Measurements from ENCODE around the gene DDX11. TPM values are rescaled to one million over a fixed set of nuclear protein-coding genes. Genes with fewer than 3 reads are reported as not detected.
A peak's percentile ranks its signal among the peaks of the same experiment; 100 is the strongest.
"Not testable (repeated sequence)": the region's sequence is repeated elsewhere in the genome, so short reads cannot be mapped to it uniquely, and the experiment has no call there.

DDX11 gene
- polyA plus RNA-seq, 2 donors = 13.3 to 28.2 TPM

GRCh38 chr12:31119192-31119802 lies 45.6 kb downstream of the DDX11 start:
- Histone ChIP-seq H3K36me3 (ENCODE audit: control insufficient read depth in 2 of 2, insufficient read depth in 2 of 2, low read length in 1 of 2) (no peaks in the 10 kb centered on the region), H3K4me1 (ENCODE audit: control insufficient read depth in 2 of 2, insufficient read depth in 2 of 2, low read length in 1 of 2) (peaks cover 0 to 19% of the 10 kb centered on the region in 2 donors), H3K27ac (ENCODE audit: low read depth in 2 of 2, low read length in 1 of 2) (no peak overlapping the region), H3K4me3 (ENCODE audit: low read depth in 1 of 2, low read length in 2 of 2) (peak overlapping the region in 1 of 2 donors; percentile 20), H3K27me3 (ENCODE audit: control insufficient read depth in 1 of 2, insufficient read depth in 2 of 2, low read length in 2 of 2) (peaks cover 0 to 11% of the 10 kb centered on the region in 2 donors), H3K9me3 (ENCODE audit: control insufficient read depth in 2 of 2, insufficient read depth in 1 of 2, low read depth in 1 of 2, low read length in 1 of 2) (peaks cover 0 to 2% of the 10 kb centered on the region in 2 donors)
- 40 to 41% methylated on average over 29 to 34 of the region's 34 CpGs for WGBS, 2 donors

- Histone ChIP-seq H3K4me1 (ENCODE audit: control insufficient read depth in 2 of 2, insufficient read depth in 2 of 2, low read length in 1 of 2) (peaks cover 0 to 19% of the 10 kb centered on the region in 2 donors), H3K9me3 (ENCODE audit: control insufficient read depth in 2 of 2, insufficient read depth in 1 of 2, low read depth in 1 of 2, low read length in 1 of 2) (peaks cover 0 to 2% of the 10 kb centered on the region in 2 donors), H3K27me3 (ENCODE audit: control insufficient read depth in 1 of 2, insufficient read depth in 2 of 2, low read length in 2 of 2) (peaks cover 0 to 11% of the 10 kb centered on the region in 2 donors), H3K27ac (ENCODE audit: low read depth in 2 of 2, low read length in 1 of 2) (no peak overlapping the region), H3K4me3 (ENCODE audit: low read depth in 1 of 2, low read length in 2 of 2) (no peak overlapping the region), H3K36me3 (ENCODE audit: control insufficient read depth in 2 of 2, insufficient read depth in 2 of 2, low read length in 1 of 2) (no peaks in the 10 kb centered on the region)
- WGBS, 2 donors = 52 to 76% methylated on average over 17 to 24 of the region's 24 CpGs
Observed at GRCh38 chr12:31119803-31120211, 46.1 kb downstream of the DDX11 start.

GRCh38 chr12:31120392-31121008 lies 46.8 kb downstream of the DDX11 start:
- no peak overlapping the region for H3K4me3 ChIP-seq (ENCODE audit: low read depth in 1 of 2, low read length in 2 of 2)
- H3K36me3 ChIP-seq (ENCODE audit: control insufficient read depth in 2 of 2, insufficient read depth in 2 of 2, low read length in 1 of 2) = no peaks in the 10 kb centered on the region
- H3K27ac ChIP-seq (ENCODE audit: low read depth in 2 of 2, low read length in 1 of 2) = no peak overlapping the region
- peaks cover 0 to 19% of the 10 kb centered on the region in 2 donors for H3K4me1 ChIP-seq (ENCODE audit: control insufficient read depth in 2 of 2, insufficient read depth in 2 of 2, low read length in 1 of 2)
- WGBS, 2 donors = 43 to 49% methylated on average over 10 to 26 of the region's 26 CpGs
- H3K9me3 ChIP-seq (ENCODE audit: control insufficient read depth in 2 of 2, insufficient read depth in 1 of 2, low read depth in 1 of 2, low read length in 1 of 2) = peaks cover 0 to 2% of the 10 kb centered on the region in 2 donors
- peaks cover 0 to 11% of the 10 kb centered on the region in 2 donors for H3K27me3 ChIP-seq (ENCODE audit: control insufficient read depth in 1 of 2, insufficient read depth in 2 of 2, low read length in 2 of 2)

- peaks cover 0 to 11% of the 10 kb centered on the region in 2 donors for H3K27me3 ChIP-seq (ENCODE audit: control insufficient read depth in 1 of 2, insufficient read depth in 2 of 2, low read length in 2 of 2)
- not testable (repeated sequence) for H3K27ac ChIP-seq (ENCODE audit: low read depth in 2 of 2, low read length in 1 of 2); H3K36me3 ChIP-seq (ENCODE audit: control insufficient read depth in 2 of 2, insufficient read depth in 2 of 2, low read length in 1 of 2); H3K4me3 ChIP-seq (ENCODE audit: low read depth in 1 of 2, low read length in 2 of 2); H3K9me3 ChIP-seq (ENCODE audit: control insufficient read depth in 2 of 2, insufficient read depth in 1 of 2, low read depth in 1 of 2, low read length in 1 of 2)
- H3K4me1 ChIP-seq (ENCODE audit: control insufficient read depth in 2 of 2, insufficient read depth in 2 of 2, low read length in 1 of 2) = peaks cover 0 to 19% of the 10 kb centered on the region in 2 donors
- 44 to 58% methylated on average over 13 to 19 of the region's 19 CpGs for WGBS, 2 donors
Observed at GRCh38 chr12:31121022-31121728, 47.5 kb downstream of the DDX11 start.

GRCh38 chr12:31122481-31122880 lies 48.8 kb downstream of the DDX11 start:
- peaks cover 0 to 11% of the 10 kb centered on the region in 2 donors for H3K27me3 ChIP-seq (ENCODE audit: control insufficient read depth in 1 of 2, insufficient read depth in 2 of 2, low read length in 2 of 2)
- H3K27ac ChIP-seq (ENCODE audit: low read depth in 2 of 2, low read length in 1 of 2) = no peak overlapping the region
- no peaks in the 10 kb centered on the region for H3K36me3 ChIP-seq (ENCODE audit: control insufficient read depth in 2 of 2, insufficient read depth in 2 of 2, low read length in 1 of 2)
- peaks cover 0 to 17% of the 10 kb centered on the region in 2 donors for H3K4me1 ChIP-seq (ENCODE audit: control insufficient read depth in 2 of 2, insufficient read depth in 2 of 2, low read length in 1 of 2)
- peaks cover 0 to 2% of the 10 kb centered on the region in 2 donors for H3K9me3 ChIP-seq (ENCODE audit: control insufficient read depth in 2 of 2, insufficient read depth in 1 of 2, low read depth in 1 of 2, low read length in 1 of 2)
- WGBS, 2 donors = 80% methylated on average over 11 to 15 of the region's 19 CpGs
- no peak overlapping the region for H3K4me3 ChIP-seq (ENCODE audit: low read depth in 1 of 2, low read length in 2 of 2)

GRCh38 chr12:31124158-31124557 lies 50.5 kb downstream of the DDX11 start:
- WGBS, 2 donors = 72 to 74% methylated on average over 8 of the region's 8 CpGs
- H3K4me3 ChIP-seq (ENCODE audit: low read depth in 1 of 2, low read length in 2 of 2); H3K4me1 ChIP-seq (ENCODE audit: control insufficient read depth in 2 of 2, insufficient read depth in 2 of 2, low read length in 1 of 2); H3K9me3 ChIP-seq (ENCODE audit: control insufficient read depth in 2 of 2, insufficient read depth in 1 of 2, low read depth in 1 of 2, low read length in 1 of 2); H3K27ac ChIP-seq (ENCODE audit: low read depth in 2 of 2, low read length in 1 of 2); H3K36me3 ChIP-seq (ENCODE audit: control insufficient read depth in 2 of 2, insufficient read depth in 2 of 2, low read length in 1 of 2); H3K27me3 ChIP-seq (ENCODE audit: control insufficient read depth in 1 of 2, insufficient read depth in 2 of 2, low read length in 2 of 2): not testable (repeated sequence)

- not testable (repeated sequence) for H3K36me3 ChIP-seq (ENCODE audit: control insufficient read depth in 2 of 2, insufficient read depth in 2 of 2, low read length in 1 of 2); H3K27me3 ChIP-seq (ENCODE audit: control insufficient read depth in 1 of 2, insufficient read depth in 2 of 2, low read length in 2 of 2); H3K4me3 ChIP-seq (ENCODE audit: low read depth in 1 of 2, low read length in 2 of 2); H3K27ac ChIP-seq (ENCODE audit: low read depth in 2 of 2, low read length in 1 of 2); H3K9me3 ChIP-seq (ENCODE audit: control insufficient read depth in 2 of 2, insufficient read depth in 1 of 2, low read depth in 1 of 2, low read length in 1 of 2); H3K4me1 ChIP-seq (ENCODE audit: control insufficient read depth in 2 of 2, insufficient read depth in 2 of 2, low read length in 1 of 2)
- WGBS, 2 donors = 67 to 70% methylated on average over 2 of the region's 2 CpGs
Observed at GRCh38 chr12:31125171-31125570, 51.5 kb downstream of the DDX11 start.

GRCh38 chr12:31127209-31127848 lies 53.7 kb downstream of the DDX11 start:
- H3K36me3 ChIP-seq (ENCODE audit: control insufficient read depth in 2 of 2, insufficient read depth in 2 of 2, low read length in 1 of 2); H3K27me3 ChIP-seq (ENCODE audit: control insufficient read depth in 1 of 2, insufficient read depth in 2 of 2, low read length in 2 of 2); H3K4me3 ChIP-seq (ENCODE audit: low read depth in 1 of 2, low read length in 2 of 2); H3K9me3 ChIP-seq (ENCODE audit: control insufficient read depth in 2 of 2, insufficient read depth in 1 of 2, low read depth in 1 of 2, low read length in 1 of 2); H3K27ac ChIP-seq (ENCODE audit: low read depth in 2 of 2, low read length in 1 of 2); H3K4me1 ChIP-seq (ENCODE audit: control insufficient read depth in 2 of 2, insufficient read depth in 2 of 2, low read length in 1 of 2): not testable (repeated sequence)
- WGBS, 2 donors = 44 to 58% methylated on average over 2 of the region's 4 CpGs

GRCh38 chr12:31136581-31136980 lies 62.9 kb downstream of the DDX11 start:
- H3K27ac ChIP-seq (ENCODE audit: low read depth in 2 of 2, low read length in 1 of 2); H3K27me3 ChIP-seq (ENCODE audit: control insufficient read depth in 1 of 2, insufficient read depth in 2 of 2, low read length in 2 of 2); H3K4me3 ChIP-seq (ENCODE audit: low read depth in 1 of 2, low read length in 2 of 2); H3K36me3 ChIP-seq (ENCODE audit: control insufficient read depth in 2 of 2, insufficient read depth in 2 of 2, low read length in 1 of 2); H3K9me3 ChIP-seq (ENCODE audit: control insufficient read depth in 2 of 2, insufficient read depth in 1 of 2, low read depth in 1 of 2, low read length in 1 of 2); H3K4me1 ChIP-seq (ENCODE audit: control insufficient read depth in 2 of 2, insufficient read depth in 2 of 2, low read length in 1 of 2): not testable (repeated sequence)
- 65 to 77% methylated on average over 2 of the region's 2 CpGs for WGBS, 2 donors
